SK-N-SH (cell line): Measurements from ENCODE around the gene VDAC2. TPM values are rescaled to one million over a fixed set of nuclear protein-coding genes. Genes with fewer than 3 reads are reported as not detected.

ENCODE experiments used
- CTCF ChIA-PET: fragments of 300-600, 350-600 bp; formaldehyde crosslinking; extraction: SDS; loops from one replicate; lab custom pipeline; 2021; lab: Yijun Ruan, JAX
- POLR2A ChIA-PET: fragments of 350-600 bp; sonication (Branson Sonifier 250); formaldehyde crosslinking; extraction: SDS; loops from one replicate; lab custom pipeline; 2020; ENCODE audit warnings: antibody characterized with exemption, inconsistent platforms; lab: Yijun Ruan, JAX
- DNase-seq: peaks from one replicate; pipeline ENCODE4 v3.0.0; 2012
- H2AFZ ChIP-seq: fragments of 200-600 bp; sonication (generic); 2 replicates; pipeline ENCODE4 v1.8.1; 2016; ENCODE audit warnings: antibody characterized with exemption, mild to moderate bottlenecking, low read depth
- H3F3A ChIP-seq: fragments of 200-600 bp; sonication (generic); replicated peaks from 2 replicates; pipeline ENCODE3; 2016; ENCODE audit warnings: antibody characterized with exemption, mild to moderate bottlenecking; ENCODE audit not compliant: insufficient read depth
- H3K27ac ChIP-seq, 2 experiments: fragments of 200-500 bp in 1 of 2; fragments of 200-600 bp in 1 of 2; sonication (Bioruptor generic) in 1 of 2; sonication (generic), shearing (Covaris generic) in 1 of 2; 2 replicates each; pipeline versions ENCODE4 v1.5.1 to v1.6.1; 2014 to 2016; ENCODE audit warnings: low read depth in 2 of 2, inconsistent platforms in 1 of 2, low read length in 1 of 2, mild to moderate bottlenecking in 1 of 2, mixed read lengths in 1 of 2
- H3K27me3 ChIP-seq: fragments of 200-600 bp; sonication (generic), shearing (Covaris generic); 2 replicates; pipeline ENCODE4 v1.6.1; 2016; ENCODE audit warnings: mixed run types; ENCODE audit not compliant: insufficient read depth
- H3K36me3 ChIP-seq, 2 experiments: fragments of 200-500 bp in 1 of 2; fragments of 200-600 bp in 1 of 2; sonication (Bioruptor generic) in 1 of 2; sonication (generic) in 1 of 2; replicated peaks in 1 of 2; 2 replicates each; pipeline versions ENCODE3 to v1.5.1; 2014 to 2016; ENCODE audit warnings: low read length in 1 of 2, mild to moderate bottlenecking in 1 of 2; ENCODE audit not compliant: insufficient read depth in 2 of 2, control insufficient read depth in 1 of 2
- H3K4me1 ChIP-seq, 2 experiments: fragments of 200-500 bp in 1 of 2; fragments of 200-600 bp in 1 of 2; sonication (Bioruptor generic) in 1 of 2; sonication (generic), shearing (Covaris generic) in 1 of 2; 2 replicates each; pipeline versions ENCODE4 v1.5.1 to v1.6.1; 2014 to 2016; ENCODE audit warnings: low read depth in 1 of 2, low read length in 1 of 2, mixed run types in 1 of 2; ENCODE audit not compliant: insufficient read depth in 2 of 2, control insufficient read depth in 1 of 2
- H3K4me2 ChIP-seq: fragments of 200-600 bp; sonication (generic), shearing (Covaris generic); 2 replicates; pipeline ENCODE4 v1.6.1; 2017; ENCODE audit warnings: mixed run types
- H3K4me3 ChIP-seq, 2 experiments: fragments of 200-500 bp in 1 of 2; fragments of 200-600 bp in 1 of 2; sonication (Bioruptor generic) in 1 of 2; sonication (generic), shearing (Covaris generic) in 1 of 2; 2 replicates each; pipeline versions ENCODE4 v1.5.1 to v1.8.1; 2014 to 2016; ENCODE audit warnings: low read depth in 2 of 2, inconsistent platforms in 1 of 2, low read length in 1 of 2, mild to moderate bottlenecking in 1 of 2, mixed read lengths in 1 of 2, moderate library complexity in 1 of 2
- H3K79me2 ChIP-seq: fragments of 200-600 bp; sonication (generic); 2 replicates; pipeline ENCODE4 v1.8.1; 2017; ENCODE audit warnings: mild to moderate bottlenecking; ENCODE audit not compliant: insufficient read depth
- H3K9ac ChIP-seq: fragments of 200-600 bp; sonication (generic); 2 replicates; pipeline ENCODE4 v1.6.1; 2017; ENCODE audit warnings: mixed run types
- H3K9me2 ChIP-seq: fragments of 200-600 bp; sonication (generic); 2 replicates; pipeline ENCODE4 v1.6.1; 2017; ENCODE audit warnings: mixed run types
- H3K9me3 ChIP-seq: fragments of 200-600 bp; sonication (generic); 2 replicates; pipeline ENCODE4 v1.6.1; 2017; ENCODE audit warnings: mixed run types, mild to moderate bottlenecking, moderate library complexity
- H4K20me1 ChIP-seq: fragments of 200-600 bp; sonication (generic); 2 replicates; pipeline ENCODE4 v1.6.1; 2017; ENCODE audit warnings: mild to moderate bottlenecking, mixed run types; ENCODE audit not compliant: insufficient read depth
- CTCF ChIP-seq: fragments of 200-600 bp; sonication (generic); IDR thresholded peaks from 2 replicates; pipeline ENCODE4 v1.6.1; 2017; ENCODE audit warnings: antibody characterized with exemption, mild to moderate bottlenecking, moderate library complexity
- ELF1 ChIP-seq: IDR thresholded peaks from 2 replicates; pipeline ENCODE4 v1.4.0; 2012
- EP300 ChIP-seq, 2 experiments: IDR thresholded peaks; 2 replicates each; pipeline versions ENCODE4 v1.4.0 to v1.6.1; 2012; ENCODE audit warnings: borderline replicate concordance in 1 of 2, low read depth in 1 of 2, low read length in 1 of 2
- FOXJ3 ChIP-seq: sonication (generic); formaldehyde crosslinking; IDR thresholded peaks from 2 replicates; pipeline ENCODE4 v1.5.1; 2020; ENCODE audit warnings: mild to moderate bottlenecking, missing genetic modification reagents
- GATA2 ChIP-seq: sonication (generic); formaldehyde crosslinking; IDR thresholded peaks from 2 replicates; pipeline ENCODE4 v1.5.0; 2020; ENCODE audit warnings: mild to moderate bottlenecking, missing genetic modification reagents
- JUND ChIP-seq: IDR thresholded peaks from 2 replicates; pipeline ENCODE4 v1.4.0; 2012
- MEF2A ChIP-seq: IDR thresholded peaks from 2 replicates; pipeline ENCODE4 v1.4.0; 2012; ENCODE audit warnings: low read depth, borderline replicate concordance
- NRF1 ChIP-seq: IDR thresholded peaks from 2 replicates; pipeline ENCODE4 v1.6.1; 2012; ENCODE audit warnings: low read depth, mild to moderate bottlenecking, low read length
- PBX3 ChIP-seq: IDR thresholded peaks from 2 replicates; pipeline ENCODE4; 2012
- REST ChIP-seq: IDR thresholded peaks from 2 replicates; pipeline ENCODE4 v1.6.1; 2012; ENCODE audit warnings: mild to moderate bottlenecking, low read depth, low read length, moderate library complexity
- RFX5 ChIP-seq: IDR thresholded peaks from 2 replicates; pipeline ENCODE4 v1.6.1; 2012; ENCODE audit warnings: mild to moderate bottlenecking, improper control_type of control experiment, low read length
- USF1 ChIP-seq: IDR thresholded peaks from 2 replicates; pipeline ENCODE4 v1.4.0; 2012; ENCODE audit warnings: low read depth, borderline replicate concordance
- YY1 ChIP-seq: IDR thresholded peaks from 2 replicates; pipeline ENCODE4 v1.4.0; 2012; ENCODE audit warnings: low read depth, mild to moderate bottlenecking
- WGBS: methylation state at CpG from one replicate; pipeline ENCODE4 v1.1.6; 2017; ENCODE audit warnings: low lambda C conversion rate; 5-methylcytosine and 5-hydroxymethylcytosine counted together
- polyA plus RNA-seq, 3 experiments: library from polyadenylated mRNA; depleted of rRNA; stranded (reverse); fragments of >200 nt; gene quantifications; 2 replicates each; pipeline ENCODE4 v1.2.3, GENCODE V29; 2012

The VDAC2 gene
- polyA plus RNA-seq, 1 of the 3 experiments (the other 2 are of a cell fraction), result 98.3 TPM

GRCh38 chr10:75276069-75276872 is 65.7 kb downstream of the VDAC2 start (continued):
- TF ChIP-seq CTCF (no peak), PBX3 (no peak), USF1 (no peak), NRF1 (no peak), YY1 (no peak), RFX5 (no peak), REST (no peak)

GRCh38 chr10:75280236-75280635 is 69.6 kb downstream of the VDAC2 start:
- no peaks in the 10 kb centered on the region for H3K79me2 ChIP-seq
- no peaks in the 10 kb centered on the region for H4K20me1 ChIP-seq
- no peak overlapping the region for H3K4me2 ChIP-seq
- no peak overlapping the region for H3K4me3 ChIP-seq
- TF ChIP-seq EP300 (IDR thresholded peaks at IDR 0.05; ENCODE audit: borderline replicate concordance in 1 of 2, low read depth in 1 of 2, low read length in 1 of 2) (no peak), FOXJ3 (CRISPR knock-in tag) (no peak), YY1 (no peak), JUND (no peak), MEF2A (no peak), PBX3 (no peak), NRF1 (no peak), ELF1 (no peak), GATA2 (CRISPR knock-in tag) (no peak)
- no peaks in the 10 kb centered on the region for H3F3A ChIP-seq
- no peaks in the 10 kb centered on the region for H3K9me3 ChIP-seq
- no peak overlapping the region for H2AFZ ChIP-seq
- no peak overlapping the region for H3K9ac ChIP-seq
- 37% methylated on average over 2 of the region's 2 CpGs for WGBS
- no peaks in the 10 kb centered on the region; a peak in 1 of 4 replicates for H3K4me1 ChIP-seq
- CTCF ChIA-PET, result interaction anchor here (0.7 kb wide), 1 partner anchor 1713 kb away, joined by 3 read pairs; no protein-coding TSS in a partner anchor
- H3K9me2 ChIP-seq, result no peaks in the 10 kb centered on the region
- POLR2A ChIA-PET, result no interaction called here
- H3K27ac ChIP-seq, result no peak overlapping the region
- H3K27me3 ChIP-seq, result peaks cover 11% of the 10 kb centered on the region; the same call in 1 of the 2 replicates
- H3K36me3 ChIP-seq, result no peaks in the 10 kb centered on the region
- DNase-seq, result no peak
